ENCODE measurements around the gene MEGF6. TPM values are rescaled to one million over a fixed set of nuclear protein-coding genes. Genes with fewer than 3 reads are reported as not detected.

The MEGF6 gene
- total and polyA plus RNA-seq, 2 donors (not counting 1 experiment from before 2014, with no cell fraction given): 43.2 to 77.3 TPM

DNA sequence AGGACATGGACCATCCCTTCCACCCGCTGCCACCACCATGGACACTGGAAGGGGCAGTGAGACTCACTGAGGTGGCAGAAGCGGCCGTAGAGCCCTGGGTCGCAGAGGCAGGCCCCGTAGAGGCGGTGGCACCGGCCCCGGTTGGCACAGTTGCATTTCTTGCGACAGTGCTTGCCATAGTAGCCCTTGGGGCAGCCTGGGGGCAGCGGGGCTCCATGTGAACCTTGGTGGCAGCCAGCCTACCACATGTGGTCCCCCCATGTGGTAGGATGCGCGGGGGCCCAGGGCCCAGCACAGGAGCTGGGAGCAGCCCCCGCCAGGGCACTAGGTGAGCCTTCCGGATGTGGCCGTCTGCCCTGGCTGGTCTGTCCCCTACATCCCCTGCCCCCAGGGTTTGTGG lies 105.3 kb downstream of the MEGF6 start:
- Histone ChIP-seq H3K36me3 (replicated peaks in 1 of 2; ENCODE audit: control extremely low read depth in 1 of 2, control insufficient read depth in 1 of 2, extremely low read depth in 1 of 2, insufficient read depth in 2 of 2, low read length in 1 of 2) (no peaks in the 10 kb centered on the region), H3K9me3 (ENCODE audit: control extremely low read depth in 1 of 3, control insufficient read depth in 2 of 3, insufficient read depth in 1 of 3, low read length in 2 of 3) (peaks cover 0 to 6% (median 0%) of the 10 kb centered on the region in 3 donors), H3K4me3 (ENCODE audit: control extremely low read depth in 1 of 5, extremely low read depth in 1 of 5, insufficient read depth in 1 of 5, low read depth in 2 of 5, low read length in 4 of 5) (no peak overlapping the region), H4K20me1 (ENCODE audit: control insufficient read depth, insufficient read depth, low read length, poor library complexity, severe bottlenecking) (peaks cover 18% of the 10 kb centered on the region), H3K4me2 (replicated peaks; ENCODE audit: low read depth, low read length, poor library complexity, severe bottlenecking) (no peak overlapping the region), H3K9ac (ENCODE audit: low read length) (no peak overlapping the region), H2AFZ (ENCODE audit: insufficient read depth, low read depth, low read length, poor library complexity, severe bottlenecking) (no peak overlapping the region), H3K4me1 (ENCODE audit: control insufficient read depth in 2 of 2, insufficient read depth in 2 of 2, low read length in 2 of 2) (no peaks in the 10 kb centered on the region), H3K79me2 (ENCODE audit: control insufficient read depth, insufficient read depth, low read length) (no peaks in the 10 kb centered on the region), H3K27ac (ENCODE audit: low read length in 2 of 2) (no peak overlapping the region), H3K27me3 (replicated peaks in 1 of 4; ENCODE audit: control extremely low read depth in 1 of 4, control insufficient read depth in 3 of 4, insufficient read depth in 4 of 4, low read length in 3 of 4) (no peaks in the 10 kb centered on the region)
- TF ChIP-seq, protein P1, sequence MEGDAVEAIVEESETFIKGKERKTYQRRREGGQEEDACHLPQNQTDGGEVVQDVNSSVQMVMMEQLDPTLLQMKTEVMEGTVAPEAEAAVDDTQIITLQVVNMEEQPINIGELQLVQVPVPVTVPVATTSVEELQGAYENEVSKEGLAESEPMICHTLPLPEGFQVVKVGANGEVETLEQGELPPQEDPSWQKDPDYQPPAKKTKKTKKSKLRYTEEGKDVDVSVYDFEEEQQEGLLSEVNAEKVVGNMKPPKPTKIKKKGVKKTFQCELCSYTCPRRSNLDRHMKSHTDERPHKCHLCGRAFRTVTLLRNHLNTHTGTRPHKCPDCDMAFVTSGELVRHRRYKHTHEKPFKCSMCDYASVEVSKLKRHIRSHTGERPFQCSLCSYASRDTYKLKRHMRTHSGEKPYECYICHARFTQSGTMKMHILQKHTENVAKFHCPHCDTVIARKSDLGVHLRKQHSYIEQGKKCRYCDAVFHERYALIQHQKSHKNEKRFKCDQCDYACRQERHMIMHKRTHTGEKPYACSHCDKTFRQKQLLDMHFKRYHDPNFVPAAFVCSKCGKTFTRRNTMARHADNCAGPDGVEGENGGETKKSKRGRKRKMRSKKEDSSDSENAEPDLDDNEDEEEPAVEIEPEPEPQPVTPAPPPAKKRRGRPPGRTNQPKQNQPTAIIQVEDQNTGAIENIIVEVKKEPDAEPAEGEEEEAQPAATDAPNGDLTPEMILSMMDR (IDR thresholded peaks at IDR 0.05): no peak
- no peak for TF ChIP-seq EZH2 (IDR thresholded peaks at IDR 0.05; ENCODE audit: borderline replicate concordance, insufficient read depth, low read depth, low read length, poor library complexity, severe bottlenecking)
- H3K4me1 Mint-ChIP-seq: no peaks in the 10 kb centered on the region
- no peaks in the 10 kb centered on the region for H3K27me3 Mint-ChIP-seq
- whole genome bisulfite sequencing (ENCODE audit: insufficient coverage): 92% methylated on average over 15 of the region's 15 CpGs
- no peak for ATAC-seq (ENCODE audit: low read depth)
- POLR2A ChIA-PET: no interaction called here
- H3K9me3 Mint-ChIP-seq (ENCODE audit: insufficient read depth): no peaks in the 10 kb centered on the region
- no peak overlapping the region for H3K4me3 Mint-ChIP-seq
- no peak overlapping the region for H3K27ac Mint-ChIP-seq
- intact Hi-C loops (cut with micrococcal nuclease): no loop called here
- no peak for DNase-seq
- CTCF ChIA-PET: no interaction called here

DNA sequence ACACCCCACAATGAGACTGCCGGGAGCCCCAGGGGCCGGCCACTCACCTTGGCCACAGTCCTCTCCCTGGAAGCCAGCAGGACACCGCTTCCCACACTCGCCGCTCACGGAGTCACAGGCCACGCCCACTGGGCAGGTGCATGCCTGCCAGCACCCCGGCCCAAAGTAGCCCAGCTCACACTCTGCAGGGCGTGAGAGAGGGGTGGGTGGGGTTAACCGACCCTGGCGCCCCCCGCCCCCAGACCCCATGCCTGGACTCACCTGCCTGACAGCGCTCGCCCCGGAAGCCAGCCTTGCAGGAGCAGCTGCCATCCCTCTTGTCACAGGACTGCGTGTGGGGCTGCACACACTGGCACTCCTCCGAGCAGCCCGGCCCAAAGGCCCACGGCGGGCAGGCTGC lies 106.1 kb downstream of the MEGF6 start:
- Histone ChIP-seq H3K4me2 (replicated peaks; ENCODE audit: low read depth, low read length, poor library complexity, severe bottlenecking) (no peak overlapping the region), H3K36me3 (replicated peaks in 1 of 2; ENCODE audit: control extremely low read depth in 1 of 2, control insufficient read depth in 1 of 2, extremely low read depth in 1 of 2, insufficient read depth in 2 of 2, low read length in 1 of 2) (no peaks in the 10 kb centered on the region)
- ATAC-seq (ENCODE audit: low read depth): no peak

More for the DNA sequence above, 106.1 kb downstream of the MEGF6 start:
- no peak overlapping the region for H3K27ac ChIP-seq (ENCODE audit: low read length in 2 of 2)
- 91% methylated on average over 20 of the region's 20 CpGs for WGBS (ENCODE audit: insufficient coverage)
- POLR2A ChIA-PET: no interaction called here
- no peak overlapping the region for H2AFZ ChIP-seq (ENCODE audit: insufficient read depth, low read depth, low read length, poor library complexity, severe bottlenecking)
- Mint-ChIP-seq H3K27me3 (no peaks in the 10 kb centered on the region), H3K9me3 (ENCODE audit: insufficient read depth) (no peaks in the 10 kb centered on the region), H3K27ac (no peak overlapping the region), H3K4me3 (no peak overlapping the region), H3K4me1 (no peaks in the 10 kb centered on the region)
- CTCF ChIA-PET: no interaction called here
- peaks cover 10% of the 10 kb centered on the region for H4K20me1 ChIP-seq (ENCODE audit: control insufficient read depth, insufficient read depth, low read length, poor library complexity, severe bottlenecking)
- H3K4me1 ChIP-seq (ENCODE audit: control insufficient read depth in 2 of 2, insufficient read depth in 2 of 2, low read length in 2 of 2): no peaks in the 10 kb centered on the region
- no peaks in the 10 kb centered on the region for H3K79me2 ChIP-seq (ENCODE audit: control insufficient read depth, insufficient read depth, low read length)
- no peak overlapping the region for H3K4me3 ChIP-seq (ENCODE audit: control extremely low read depth in 1 of 5, extremely low read depth in 1 of 5, insufficient read depth in 1 of 5, low read depth in 2 of 5, low read length in 4 of 5)
- no peak for DNase-seq
- TF ChIP-seq, protein P1 (IDR thresholded peaks at IDR 0.05): no peak
- TF ChIP-seq EZH2 (IDR thresholded peaks at IDR 0.05; ENCODE audit: borderline replicate concordance, insufficient read depth, low read depth, low read length, poor library complexity, severe bottlenecking): no peak
- peaks cover 0 to 6% (median 0%) of the 10 kb centered on the region in 3 donors for H3K9me3 ChIP-seq (ENCODE audit: control extremely low read depth in 1 of 3, control insufficient read depth in 2 of 3, insufficient read depth in 1 of 3, low read length in 2 of 3)
- no peak overlapping the region for H3K9ac ChIP-seq (ENCODE audit: low read length)
- intact Hi-C loops (cut with micrococcal nuclease): no loop called here
- no peaks in the 10 kb centered on the region for H3K27me3 ChIP-seq (replicated peaks in 1 of 4; ENCODE audit: control extremely low read depth in 1 of 4, control insufficient read depth in 3 of 4, insufficient read depth in 4 of 4, low read length in 3 of 4)
